OCI-LY7 (cell line): ENCODE data around the gene HAAO.

ENCODE experiments used
- CTCF ChIP-seq: fragments of 200-600 bp; sonication (generic); conservative IDR thresholded peaks from 2 replicates; pipeline ENCODE4 v1.5.1; 2014; ENCODE audit warnings: mild to moderate bottlenecking, antibody characterized with exemption, low read length, moderate library complexity, mixed read lengths
- EZH2phosphoT487 ChIP-seq: fragments of 200-600 bp; sonication (generic); IDR thresholded peaks from 2 replicates; pipeline ENCODE4 v1.6.1; 2018; ENCODE audit warnings: low read depth, borderline replicate concordance, mild to moderate bottlenecking, mixed run types, antibody characterized with exemption, low read length, moderate library complexity, mixed read lengths

DNA sequence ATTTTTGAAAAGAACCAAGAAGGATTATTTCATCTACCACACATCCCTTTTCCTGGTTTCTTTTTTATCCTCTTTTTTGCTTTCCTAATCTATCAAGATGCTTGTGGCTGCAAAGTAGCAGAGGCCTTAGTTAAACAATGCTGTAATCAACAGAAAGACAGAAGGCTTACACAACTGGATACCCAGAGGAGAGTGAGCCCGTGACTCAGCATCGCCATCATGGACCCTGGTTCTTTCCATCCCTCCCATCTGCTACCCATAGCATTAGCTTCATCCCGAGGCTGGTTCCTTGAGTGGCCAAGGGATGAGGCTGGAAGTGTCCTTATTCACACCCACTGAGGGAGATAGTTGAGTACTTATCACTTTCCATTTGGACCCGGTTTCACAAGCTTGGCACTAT is 7.5 kb upstream of the HAAO start:
- TF ChIP-seq CTCF (no peak), EZH2phosphoT487 (no peak)
